IMR-90 (cell line): ENCODE results near the gene NABP1. TPM values are rescaled to one million over a fixed set of nuclear protein-coding genes. Genes with fewer than 3 reads are reported as not detected.

Experiments used
- ATAC-seq: fragments of 200-7000 bp; cut with Tn5 transposase; 2 replicates; pipeline ENCODE4 v1.9.1; 2020; ENCODE audit warnings: low read depth, mild to moderate bottlenecking, moderate library complexity
- BruUV-seq: library from RNA; stranded (reverse); fragments of 400-500 nt; replicated peaks from 2 replicates; lab custom pipeline; 2021; lab: Mats Ljungman, UMichigan
- CTCF ChIA-PET: fragments of 300-600 bp; formaldehyde crosslinking; extraction: SDS; loops from one replicate; lab custom pipeline; 2021; ENCODE audit warnings: antibody characterized with exemption; lab: Yijun Ruan, JAX
- POLR2A ChIA-PET: fragments of 300-600 bp; sonication (Branson Sonifier 250); formaldehyde crosslinking; loops from one replicate; lab custom pipeline; 2022; ENCODE audit warnings: antibody characterized with exemption; ENCODE audit not compliant: unreplicated experiment; lab: Charles Lee
- DNase-seq: peaks from one replicate; pipeline ENCODE4 v3.0.0; 2013
- H2AFZ ChIP-seq: replicated peaks from 2 replicates; pipeline ENCODE3; 2013; ENCODE audit warnings: low read length, mild to moderate bottlenecking; ENCODE audit not compliant: poor library complexity
- H2AK5ac ChIP-seq: 2 replicates; pipeline ENCODE4 v1.6.1; 2013; ENCODE audit warnings: low read depth, low read length, inconsistent platforms
- H2AK9ac ChIP-seq: replicated peaks from 2 replicates; pipeline ENCODE3; 2013; ENCODE audit warnings: mild to moderate bottlenecking, low read depth, low read length, moderate library complexity; ENCODE audit not compliant: poor library complexity
- H2BK120ac ChIP-seq: 2 replicates; pipeline ENCODE4 v1.6.1; 2013; ENCODE audit warnings: low read depth, low read length, inconsistent platforms
- H2BK15ac ChIP-seq: 3 replicates; pipeline ENCODE4 v1.6.1; 2013; ENCODE audit warnings: low read depth, low read length, inconsistent platforms
- H2BK20ac ChIP-seq: 2 replicates; pipeline ENCODE4 v1.6.1; 2013; ENCODE audit warnings: low read depth, mild to moderate bottlenecking, inconsistent platforms, low read length, moderate library complexity
- H2BK5ac ChIP-seq: 2 replicates; pipeline ENCODE4 v1.6.1; 2013; ENCODE audit warnings: mild to moderate bottlenecking, low read depth, low read length, inconsistent platforms; ENCODE audit not compliant: poor library complexity, severe bottlenecking
- H3K14ac ChIP-seq: replicated peaks from 2 replicates; pipeline ENCODE4 v1.6.1; 2013; ENCODE audit warnings: low read depth, low read length, inconsistent platforms
- H3K18ac ChIP-seq: 2 replicates; pipeline ENCODE4 v1.6.1; 2013; ENCODE audit warnings: low read depth, low read length, control low read depth
- H3K23ac ChIP-seq: 2 replicates; pipeline ENCODE4 v1.6.1; 2013; ENCODE audit warnings: low read depth, low read length, inconsistent platforms
- H3K27ac ChIP-seq: 2 replicates; pipeline ENCODE4 v1.5.1; 2013; ENCODE audit warnings: mild to moderate bottlenecking, control low read depth, low read length; ENCODE audit not compliant: insufficient read depth
- H3K27me3 ChIP-seq: 2 replicates; pipeline ENCODE4 v1.6.1; 2013; ENCODE audit warnings: low read length; ENCODE audit not compliant: control insufficient read depth, insufficient read depth
- H3K36me3 ChIP-seq: 2 replicates; pipeline ENCODE4 v1.6.1; 2013; ENCODE audit warnings: low read length, mixed read lengths; ENCODE audit not compliant: control insufficient read depth, insufficient read depth
- H3K4ac ChIP-seq: 2 replicates; pipeline ENCODE4 v1.6.1; 2013; ENCODE audit warnings: low read depth, low read length, inconsistent platforms
- H3K4me1 ChIP-seq: 2 replicates; pipeline ENCODE4 v1.6.1; 2013; ENCODE audit warnings: low read length, mixed read lengths; ENCODE audit not compliant: control insufficient read depth, insufficient read depth
- H3K4me2 ChIP-seq: 2 replicates; pipeline ENCODE4 v1.6.1; 2013; ENCODE audit warnings: low read depth, mild to moderate bottlenecking, control low read depth, low read length, moderate library complexity
- H3K4me3 ChIP-seq: 2 replicates; pipeline ENCODE4 v1.5.1; 2013; ENCODE audit warnings: low read depth, mild to moderate bottlenecking, control low read depth, low read length, moderate library complexity; ENCODE audit not compliant: insufficient read depth
- H3K56ac ChIP-seq: 2 replicates; pipeline ENCODE4 v1.6.1; 2013; ENCODE audit warnings: low read length, inconsistent platforms; ENCODE audit not compliant: insufficient read depth; ENCODE audit errors: extremely low read depth
- H3K79me1 ChIP-seq, 2 experiments: 2 replicates each; pipeline ENCODE4 v1.6.1; 2013; ENCODE audit warnings: low read length in 2 of 2, inconsistent platforms in 1 of 2, low read depth in 1 of 2
- H3K9ac ChIP-seq: 2 replicates; pipeline ENCODE4 v1.6.1; 2013; ENCODE audit warnings: low read depth, low read length, control low read depth
- H3K9me1 ChIP-seq: 2 replicates; pipeline ENCODE4 v1.6.1; 2013; ENCODE audit warnings: low read length, inconsistent platforms; ENCODE audit not compliant: insufficient read depth
- H3K9me3 ChIP-seq: 2 replicates; pipeline ENCODE4 v1.6.1; 2013; ENCODE audit warnings: low read length; ENCODE audit not compliant: control insufficient read depth, insufficient read depth
- H4K20me1 ChIP-seq: 2 replicates; pipeline ENCODE4 v1.6.1; 2013; ENCODE audit warnings: low read length, inconsistent platforms; ENCODE audit not compliant: insufficient read depth
- H4K5ac ChIP-seq: 2 replicates; pipeline ENCODE4 v1.6.1; 2013; ENCODE audit warnings: mild to moderate bottlenecking, low read depth, low read length, control low read depth
- H4K8ac ChIP-seq, 2 experiments: 2 replicates each; pipeline ENCODE4 v1.6.1; 2013; ENCODE audit warnings: low read depth in 2 of 2, low read length in 2 of 2, control low read depth in 1 of 2, inconsistent platforms in 1 of 2
- H4K91ac ChIP-seq: 2 replicates; pipeline ENCODE4 v1.6.1; 2013; ENCODE audit warnings: low read depth, low read length, inconsistent platforms; ENCODE audit not compliant: insufficient read depth
- BHLHE40 ChIP-seq: fragments of 150-350 bp; IDR thresholded peaks from 2 replicates; pipeline ENCODE4 v1.6.1; 2016; ENCODE audit warnings: mild to moderate bottlenecking, low read depth, low read length
- CEBPB ChIP-seq: IDR thresholded peaks from 2 replicates; pipeline ENCODE4 v1.6.1; 2012; ENCODE audit warnings: low read depth, low read length, improper control_type of control experiment
- CHD1 ChIP-seq: IDR thresholded peaks from 2 replicates; pipeline ENCODE4 v1.6.1; 2012; ENCODE audit warnings: low read depth, low read length, improper control_type of control experiment
- ELK1 ChIP-seq: fragments of 150-350 bp; IDR thresholded peaks from 2 replicates; pipeline ENCODE4 v1.6.1; 2016; ENCODE audit warnings: low read depth, mild to moderate bottlenecking, low read length, moderate library complexity, borderline replicate concordance
- FOS ChIP-seq: fragments of 150-350 bp; IDR thresholded peaks from 2 replicates; pipeline ENCODE4 v1.6.1; 2016; ENCODE audit warnings: low read depth, low read length
- MAFK ChIP-seq: IDR thresholded peaks from 2 replicates; pipeline ENCODE4 v1.6.1; 2012; ENCODE audit warnings: low read depth, low read length, improper control_type of control experiment
- MAZ ChIP-seq: IDR thresholded peaks from 2 replicates; pipeline ENCODE4 v1.6.1; 2012; ENCODE audit warnings: low read depth, mild to moderate bottlenecking, low read length, improper control_type of control experiment, moderate library complexity, borderline replicate concordance
- MXI1 ChIP-seq: IDR thresholded peaks from 2 replicates; pipeline ENCODE4 v1.6.1; 2012; ENCODE audit warnings: low read depth, mild to moderate bottlenecking, low read length, moderate library complexity, borderline replicate concordance
- NFE2L2 ChIP-seq: fragments of 150-350 bp; IDR thresholded peaks from 2 replicates; pipeline ENCODE4 v1.6.1; 2016; ENCODE audit warnings: low read depth, mild to moderate bottlenecking, low read length
- POLR2A ChIP-seq: IDR thresholded peaks from 2 replicates; pipeline ENCODE4 v1.6.1; 2012; ENCODE audit warnings: mild to moderate bottlenecking, low read depth, low read length
- RAD21 ChIP-seq: IDR thresholded peaks from 2 replicates; pipeline ENCODE4 v1.6.1; 2012; ENCODE audit warnings: low read length, improper control_type of control experiment
- RCOR1 ChIP-seq: IDR thresholded peaks from 2 replicates; pipeline ENCODE4 v1.6.1; 2012; ENCODE audit warnings: mild to moderate bottlenecking, low read length, improper control_type of control experiment; ENCODE audit not compliant: insufficient replicate concordance
- RFX5 ChIP-seq: IDR thresholded peaks from 2 replicates; pipeline ENCODE4 v1.8.0; 2012; ENCODE audit warnings: low read depth, mild to moderate bottlenecking, low read length, moderate library complexity
- SMC3 ChIP-seq: fragments of 150-350 bp; IDR thresholded peaks from 2 replicates; pipeline ENCODE4 v1.6.1; 2016; ENCODE audit warnings: low read depth, mild to moderate bottlenecking, antibody characterized with exemption, low read length, moderate library complexity
- USF2 ChIP-seq: fragments of 150-350 bp; IDR thresholded peaks from 2 replicates; pipeline ENCODE4 v1.6.1; 2017; ENCODE audit warnings: mild to moderate bottlenecking, antibody characterized with exemption, low read length, low read depth
- WGBS, 2 experiments: methylation state at CpG; one replicate each; pipeline versions ENCODE4 v1.1.5 to v1.1.7; 2013; ENCODE audit warnings: missing lambda C conversion rate in 2 of 2; ENCODE audit not compliant: insufficient read length in 1 of 2; ENCODE audit errors: extremely low coverage in 2 of 2; 5-methylcytosine and 5-hydroxymethylcytosine counted together
- dilution Hi-C: fragments of 300-500 bp; cut with HindIII; formaldehyde crosslinking; loops from one replicate; pipeline ENCODE4 v1.14.3; 2018; ENCODE audit warnings: low sequenced_read_pairs; ENCODE audit not compliant: unreplicated experiment
- in situ Hi-C: fragments of 300-500 bp; cut with MboI; formaldehyde crosslinking; loops from 3 replicates; pipeline ENCODE4 v1.14.3; 2019; ENCODE audit warnings: low sequenced_read_pairs, inconsistent platforms, mixed read lengths
- intact Hi-C: fragments of 100-400 bp; cut with micrococcal nuclease; formaldehyde crosslinking; loops from 2 replicates; pipeline ENCODE4 v1.10.0; 2022
- polyA plus RNA-seq, 3 experiments: library from polyadenylated mRNA; depleted of rRNA; stranded (reverse); fragments of >200 nt; gene quantifications; 2 replicates each; pipeline ENCODE4 v1.2.3, GENCODE V29; 2012; ENCODE audit warnings: low replicate concordance in 1 of 3
- total RNA-seq: library from RNA; depleted of rRNA; stranded (reverse); fragments of >200 nt; gene quantifications from 2 replicates; pipeline ENCODE4 v1.2.3, GENCODE V29; 2012
- TF ChIP-seq, protein P1 (sequence below): conservative IDR thresholded peaks from 2 replicates; pipeline ENCODE4 v1.5.1; 2012; ENCODE audit warnings: mild to moderate bottlenecking, low read depth, low read length, improper control_type of control experiment

The NABP1 gene
- total and polyA plus RNA-seq, 2 of the 4 experiments (the other 2 are of a cell fraction) = 57.7 to 73.3 TPM

DNA sequence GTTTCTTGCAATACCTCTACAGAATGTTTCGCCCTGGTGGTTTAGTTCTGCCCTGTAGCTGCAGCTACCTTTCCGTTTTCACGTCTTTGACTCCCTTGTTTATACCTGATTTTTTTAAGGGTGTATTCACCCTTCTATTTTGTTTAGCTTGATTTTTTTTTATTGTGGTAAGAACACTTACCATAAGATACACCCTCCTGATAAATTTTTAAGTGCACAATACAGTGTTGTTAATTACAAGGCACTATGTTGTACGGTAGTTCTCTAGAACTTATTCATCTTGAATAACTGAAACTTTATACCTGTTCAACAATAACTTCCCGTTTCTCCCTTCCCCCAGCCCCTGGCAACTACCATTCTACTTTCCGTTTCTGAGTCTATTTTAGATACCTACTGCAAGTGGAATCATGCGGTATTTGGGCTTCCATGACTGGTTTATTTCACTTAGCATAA lies 48.9 kb upstream of the NABP1 start:
- Histone ChIP-seq H2AFZ (no peak overlapping the region), H4K20me1 (no peaks in the 10 kb centered on the region)
- POLR2A ChIA-PET = no interaction called here

More for the DNA sequence above, 48.9 kb upstream of the NABP1 start:
- ATAC-seq (no peak), DNase-seq (no peak)
- dilution Hi-C loops = no loop called here
- Histone ChIP-seq H2BK15ac (peak overlapping the region; percentile 73; the same call in 1 of the 3 replicates), H3K4me2 (no peak overlapping the region), H4K5ac (0 out of 2 replicates have a peak overlapping the region, but pooled peaks have one; percentile 53), H3K9me3 (no peaks in the 10 kb centered on the region), H3K56ac (no peak overlapping the region; the same call in 1 of the 2 replicates), H4K8ac (peak overlapping the region in 1 of 2 experiments; percentile 49; a peak in 1 of 4 replicates), H3K4me1 (peaks cover 21% of the 10 kb centered on the region), H3K9me1 (peaks cover 15% of the 10 kb centered on the region), H3K36me3 (no peaks in the 10 kb centered on the region), H3K14ac (no peak overlapping the region; the same call in 1 of the 2 replicates), H2AK5ac (peak overlapping the region; percentile 35; the same call in 1 of the 2 replicates), H2BK5ac (no peak overlapping the region), H3K27ac (no peak overlapping the region), H4K91ac (0 out of 2 replicates have a peak overlapping the region, but pooled peaks have one; percentile 67), H3K23ac (no peak overlapping the region), H3K9ac (no peak overlapping the region), H2BK120ac (peak overlapping the region; percentile 82), H2AK9ac (no peak overlapping the region), H3K27me3 (no peaks in the 10 kb centered on the region), H3K79me1 (peaks cover 7 to 9% of the 10 kb centered on the region in 2 experiments; a peak in 1 of 4 replicates), H2BK20ac (peak overlapping the region; percentile 86), H3K4ac (peak overlapping the region; percentile 64; the same call in 1 of the 2 replicates), H3K18ac (peak overlapping the region; percentile 30; the same call in 1 of the 2 replicates), H3K4me3 (no peak overlapping the region)
- intact Hi-C loops = no loop called here
- WGBS, 2 experiments = no CpG with 5 or more reads among the region's 7 CpGs
- TF ChIP-seq CHD1 (no peak), FOS (no peak), POLR2A (no peak), SMC3 (no peak), NFE2L2 (no peak), MAFK (no peak), CEBPB (no peak), MAZ (no peak), MXI1 (no peak), RCOR1 (no peak), RFX5 (no peak), ELK1 (no peak), RAD21 (no peak), BHLHE40 (no peak), USF2 (no peak)
- TF ChIP-seq, protein P1, sequence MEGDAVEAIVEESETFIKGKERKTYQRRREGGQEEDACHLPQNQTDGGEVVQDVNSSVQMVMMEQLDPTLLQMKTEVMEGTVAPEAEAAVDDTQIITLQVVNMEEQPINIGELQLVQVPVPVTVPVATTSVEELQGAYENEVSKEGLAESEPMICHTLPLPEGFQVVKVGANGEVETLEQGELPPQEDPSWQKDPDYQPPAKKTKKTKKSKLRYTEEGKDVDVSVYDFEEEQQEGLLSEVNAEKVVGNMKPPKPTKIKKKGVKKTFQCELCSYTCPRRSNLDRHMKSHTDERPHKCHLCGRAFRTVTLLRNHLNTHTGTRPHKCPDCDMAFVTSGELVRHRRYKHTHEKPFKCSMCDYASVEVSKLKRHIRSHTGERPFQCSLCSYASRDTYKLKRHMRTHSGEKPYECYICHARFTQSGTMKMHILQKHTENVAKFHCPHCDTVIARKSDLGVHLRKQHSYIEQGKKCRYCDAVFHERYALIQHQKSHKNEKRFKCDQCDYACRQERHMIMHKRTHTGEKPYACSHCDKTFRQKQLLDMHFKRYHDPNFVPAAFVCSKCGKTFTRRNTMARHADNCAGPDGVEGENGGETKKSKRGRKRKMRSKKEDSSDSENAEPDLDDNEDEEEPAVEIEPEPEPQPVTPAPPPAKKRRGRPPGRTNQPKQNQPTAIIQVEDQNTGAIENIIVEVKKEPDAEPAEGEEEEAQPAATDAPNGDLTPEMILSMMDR = no peak
- in situ Hi-C loops = no loop called here
- CTCF ChIA-PET = interaction anchor here (0.7 kb wide), 1 partner anchor 34 kb away, joined by 3 read pairs; no protein-coding TSS in a partner anchor
- no TSS peak for BruUV-seq
